ENCODE data around the gene TNNT3.
A peak's percentile ranks its signal among the peaks of the same experiment; 100 is the strongest.

TNNT3 gene

DNA sequence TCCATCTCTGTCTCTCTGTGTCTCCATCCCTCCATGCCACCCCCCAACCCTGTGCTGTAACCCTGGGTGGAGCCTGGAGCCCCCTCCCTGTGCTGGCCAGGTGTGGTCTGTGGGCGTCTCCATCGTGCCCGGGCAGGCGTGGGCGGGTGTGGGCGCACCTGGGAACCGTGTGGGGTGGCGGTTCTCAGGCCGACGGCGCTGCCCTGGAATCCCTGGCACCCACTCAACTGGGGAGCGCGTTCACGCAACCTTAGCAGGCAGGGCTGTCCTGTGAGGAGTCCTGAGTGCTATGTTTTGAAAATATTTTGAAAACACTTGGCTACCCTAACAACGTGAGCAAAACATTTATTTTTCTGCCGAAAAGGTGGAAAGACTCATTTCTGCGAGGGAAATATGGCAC lies 4.7 kb downstream of the TNNT3 start:
- no peak for DNase-seq

DNA sequence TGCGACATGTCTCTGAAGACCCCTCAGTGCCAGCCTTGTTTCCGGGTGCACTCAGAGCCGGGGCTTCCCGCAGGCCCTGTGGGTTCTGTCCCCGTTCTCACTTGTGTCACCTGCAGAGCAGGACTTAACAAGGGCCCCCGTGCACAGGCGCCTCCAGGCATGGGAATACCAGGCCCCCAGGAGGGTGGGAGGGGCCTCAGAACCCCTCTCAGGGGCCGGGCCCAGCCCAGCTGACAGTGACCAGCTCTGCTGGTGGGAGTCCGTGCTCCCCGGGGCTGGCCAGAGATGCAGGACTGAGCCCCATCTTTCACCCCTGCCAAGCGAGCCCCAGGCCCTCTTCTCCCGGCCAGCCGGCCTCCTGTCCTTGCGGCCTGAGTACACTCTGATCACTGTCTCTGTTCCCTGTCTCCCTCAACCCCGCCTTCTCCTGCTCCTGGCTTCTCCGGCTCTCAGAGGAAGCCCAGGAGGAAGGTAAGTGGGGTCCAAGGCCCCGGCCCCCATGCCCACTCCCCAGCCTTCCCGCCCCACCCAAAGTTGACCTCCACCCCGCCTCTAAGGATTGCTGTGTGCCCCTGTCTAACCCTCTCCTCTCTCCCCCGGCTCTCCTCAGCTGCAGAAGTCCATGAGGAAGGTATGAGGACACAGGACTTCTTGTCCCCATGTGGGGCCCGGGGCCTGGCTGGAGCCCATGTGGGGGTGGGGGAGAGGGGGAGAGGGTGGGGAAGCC lies 5.3 kb downstream of the TNNT3 start:
- DNase-seq, result no peak

DNA sequence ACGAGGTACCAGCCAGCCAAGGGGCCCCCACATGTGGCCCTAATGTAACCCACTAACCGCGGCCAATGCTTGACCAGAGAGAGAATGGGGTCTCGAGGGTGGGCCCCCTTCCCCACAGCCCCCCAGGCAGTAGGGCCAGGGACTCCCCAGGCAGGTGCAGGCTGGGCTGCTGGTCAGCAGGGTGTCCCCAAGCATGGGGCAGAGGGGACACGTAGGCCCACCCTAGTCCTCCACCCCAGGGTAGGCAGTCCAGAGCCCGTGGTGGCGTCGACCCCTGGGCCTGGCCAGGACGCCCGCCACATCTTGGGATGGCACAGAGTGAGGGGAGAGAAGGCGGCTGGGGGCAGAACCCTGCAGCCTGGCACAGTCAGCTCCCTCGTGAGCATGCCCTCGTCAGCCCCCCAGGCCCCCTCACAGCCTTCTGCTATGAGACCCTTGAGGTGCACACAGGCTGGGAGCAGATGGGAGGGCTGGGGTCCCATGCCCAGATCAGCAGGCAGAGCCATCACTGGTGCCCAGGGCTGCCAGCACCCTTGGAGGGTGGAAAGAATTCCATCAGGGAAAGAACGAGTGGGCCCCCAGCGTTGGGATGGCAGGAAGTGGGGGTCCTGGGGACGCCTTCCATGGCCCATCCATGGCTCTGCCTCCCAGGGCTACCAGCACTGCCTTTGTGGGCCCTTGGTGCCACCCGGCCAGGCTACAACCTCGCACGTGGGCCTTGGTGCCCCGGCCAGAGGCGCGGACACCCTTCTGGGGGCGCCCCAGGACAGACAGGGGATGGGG lies 6.1 kb downstream of the TNNT3 start:
- no peak for DNase-seq

DNA sequence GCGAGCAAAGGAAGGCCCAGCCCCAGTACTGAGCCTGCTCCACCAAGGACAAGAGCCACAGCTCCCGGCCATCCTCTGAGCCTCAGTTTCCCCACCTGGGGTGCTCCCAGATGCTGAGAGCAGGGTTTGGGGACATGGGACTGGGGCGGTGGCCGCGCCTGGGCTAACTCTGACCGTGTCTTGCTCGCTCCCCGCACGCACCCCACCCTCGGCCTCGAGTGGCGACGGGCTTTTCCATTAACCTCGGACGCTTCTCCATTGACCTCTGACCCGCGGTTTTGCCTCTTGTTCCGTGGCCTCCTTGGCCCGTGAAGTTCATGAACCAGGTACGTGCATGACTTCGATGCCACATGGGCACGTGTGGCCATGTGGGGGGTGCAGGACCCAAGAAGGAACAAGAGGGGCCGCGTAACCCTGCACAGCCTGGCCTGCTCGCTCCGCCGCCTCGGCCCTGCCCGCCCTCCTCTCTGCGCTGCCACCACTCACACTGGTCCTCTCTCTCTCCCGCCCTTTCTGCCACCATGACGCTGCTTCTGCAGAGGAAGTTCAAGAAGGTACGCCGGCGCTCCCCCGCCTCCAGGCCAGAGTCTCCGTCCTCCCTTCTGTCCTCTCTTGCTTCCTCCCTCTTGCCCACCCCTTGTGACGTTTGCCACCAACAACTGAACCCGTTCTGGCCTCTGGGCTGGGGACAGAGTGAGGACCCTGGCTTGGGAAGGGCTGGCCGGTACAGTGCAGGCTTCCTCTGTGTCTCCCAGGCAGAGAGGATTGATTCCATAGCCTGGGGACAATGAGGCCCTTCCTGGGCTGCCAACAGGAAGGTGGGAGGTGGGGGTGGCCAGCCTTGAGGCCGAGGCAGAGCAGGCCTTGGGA lies 6.9 kb downstream of the TNNT3 start:
- no peak for DNase-seq

DNA sequence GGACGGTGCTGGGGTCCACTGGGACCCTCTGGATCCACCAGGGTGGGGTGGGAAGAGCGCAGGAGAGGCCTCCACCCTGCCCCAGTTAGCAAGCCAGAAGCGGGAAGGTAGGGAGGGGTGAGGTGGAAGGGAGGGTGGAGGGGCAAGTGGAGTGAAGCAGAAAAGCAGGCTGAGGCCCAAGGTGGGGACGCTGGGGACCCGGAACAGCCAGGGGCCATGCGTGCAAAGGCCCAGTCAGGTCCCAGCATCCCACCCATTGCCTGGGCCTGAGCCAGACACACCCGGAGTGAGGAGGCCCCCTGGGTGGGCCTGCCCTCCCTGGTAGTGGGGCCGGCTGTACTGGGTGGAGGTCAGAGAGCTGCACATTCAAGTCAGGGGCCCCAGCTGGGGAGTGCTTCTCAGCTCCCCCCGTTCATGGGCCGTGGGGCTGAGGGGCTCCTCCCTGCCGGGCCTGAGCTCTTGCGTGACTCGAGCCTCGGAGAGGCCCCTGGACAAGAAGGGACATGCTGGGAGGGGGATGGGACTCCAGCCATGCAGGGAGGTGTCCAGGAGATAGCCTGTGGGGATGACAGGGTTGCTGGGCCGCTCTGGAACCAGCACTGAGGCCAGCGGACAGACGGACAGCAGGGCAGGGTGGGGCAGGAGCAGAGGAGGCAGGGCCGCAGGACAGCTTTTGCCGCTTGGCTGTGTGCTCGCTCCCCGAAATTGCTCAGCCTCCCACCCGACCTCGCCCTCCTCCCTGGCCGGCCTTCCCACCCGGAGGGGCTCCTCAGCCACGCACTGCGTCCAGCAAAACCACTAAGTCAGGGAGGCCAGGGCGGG lies 7.7 kb downstream of the TNNT3 start:
- no peak for DNase-seq

DNA sequence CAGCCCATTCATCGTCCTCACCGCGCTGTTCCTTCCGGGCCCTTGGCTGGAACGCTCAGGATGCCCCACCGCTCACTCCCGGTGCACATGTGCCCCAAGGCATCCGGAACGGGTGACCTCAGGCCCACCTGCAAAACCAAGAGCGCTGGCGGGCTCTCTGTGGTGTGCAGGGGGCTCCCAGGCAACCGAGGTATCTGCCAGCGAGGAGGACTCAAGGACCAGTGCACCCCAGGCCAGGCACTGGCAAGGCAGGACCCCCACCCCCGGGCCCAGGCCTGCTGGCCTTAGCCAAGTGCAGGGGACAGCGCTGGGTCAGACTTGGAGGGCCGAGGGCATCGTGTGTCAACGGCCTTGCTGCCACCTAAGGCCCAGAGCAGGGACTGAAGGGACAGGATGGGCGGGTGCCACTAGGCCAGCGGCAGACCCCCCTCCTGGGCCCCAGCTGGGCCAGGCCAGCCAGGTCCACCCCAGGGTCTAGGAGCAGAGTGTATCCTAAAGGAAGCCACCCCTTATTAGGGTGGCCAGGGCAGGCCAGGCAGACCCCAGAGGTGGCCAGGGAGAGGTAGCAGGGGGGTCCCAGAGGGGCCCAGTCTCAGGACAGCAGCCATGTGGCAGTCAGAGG lies 8.5 kb downstream of the TNNT3 start:
- DNase-seq, result no peak

DNA sequence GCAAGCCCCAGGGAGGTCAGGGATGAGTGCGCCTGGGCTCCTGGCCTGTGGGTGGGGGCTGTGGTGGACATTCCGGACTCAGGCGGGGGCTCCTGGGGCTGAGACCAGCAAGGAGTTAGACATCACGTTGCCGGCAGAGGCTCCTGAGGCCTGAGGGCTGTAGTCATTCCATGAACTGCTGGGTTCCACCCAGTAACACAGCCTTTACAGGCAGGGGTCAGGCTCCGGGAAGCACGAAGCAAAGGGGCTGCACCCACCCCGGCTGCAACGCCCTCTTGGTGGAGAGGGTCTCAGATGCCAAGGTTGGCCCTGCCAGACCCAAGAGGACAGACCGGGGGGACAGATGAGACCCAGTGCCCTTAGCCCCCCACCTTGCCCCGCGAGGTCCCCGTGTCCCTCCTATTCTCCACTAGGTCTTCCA lies 9.0 kb downstream of the TNNT3 start:
- no peak for DNase-seq

DNA sequence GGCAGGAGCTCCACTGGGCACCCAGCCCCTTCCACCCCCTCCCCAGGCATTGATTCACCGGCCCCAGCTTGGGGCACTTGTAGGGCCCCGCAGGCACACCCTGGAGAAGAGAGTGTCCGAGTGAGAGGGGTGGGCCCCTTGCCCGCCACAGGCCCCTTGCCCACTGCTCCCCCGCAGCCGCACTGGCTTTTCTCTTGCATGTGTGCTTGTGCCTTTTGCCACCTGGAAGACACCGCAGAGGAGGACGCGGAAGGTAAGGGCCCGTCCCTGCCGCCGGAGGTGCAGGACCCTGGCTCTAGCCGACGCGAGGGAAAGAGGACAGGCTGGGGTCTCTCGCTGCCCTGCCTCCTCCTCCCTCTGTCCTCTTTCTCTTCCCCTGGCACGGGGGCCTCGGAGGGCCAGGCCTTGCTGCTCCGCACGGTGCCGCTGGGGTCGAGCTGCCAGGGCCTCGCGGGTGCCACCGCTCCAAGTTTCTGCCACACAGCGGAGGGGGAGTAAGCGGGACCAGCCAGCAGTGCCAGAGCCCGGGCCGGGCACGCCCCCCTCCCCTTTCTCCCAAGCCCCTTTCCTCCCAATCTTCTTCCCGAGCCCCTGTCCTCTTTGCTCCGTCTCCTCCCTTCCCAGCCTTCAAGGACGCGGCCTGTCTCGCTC lies 9.5 kb downstream of the TNNT3 start:
- DNase-seq, result no peak

DNA sequence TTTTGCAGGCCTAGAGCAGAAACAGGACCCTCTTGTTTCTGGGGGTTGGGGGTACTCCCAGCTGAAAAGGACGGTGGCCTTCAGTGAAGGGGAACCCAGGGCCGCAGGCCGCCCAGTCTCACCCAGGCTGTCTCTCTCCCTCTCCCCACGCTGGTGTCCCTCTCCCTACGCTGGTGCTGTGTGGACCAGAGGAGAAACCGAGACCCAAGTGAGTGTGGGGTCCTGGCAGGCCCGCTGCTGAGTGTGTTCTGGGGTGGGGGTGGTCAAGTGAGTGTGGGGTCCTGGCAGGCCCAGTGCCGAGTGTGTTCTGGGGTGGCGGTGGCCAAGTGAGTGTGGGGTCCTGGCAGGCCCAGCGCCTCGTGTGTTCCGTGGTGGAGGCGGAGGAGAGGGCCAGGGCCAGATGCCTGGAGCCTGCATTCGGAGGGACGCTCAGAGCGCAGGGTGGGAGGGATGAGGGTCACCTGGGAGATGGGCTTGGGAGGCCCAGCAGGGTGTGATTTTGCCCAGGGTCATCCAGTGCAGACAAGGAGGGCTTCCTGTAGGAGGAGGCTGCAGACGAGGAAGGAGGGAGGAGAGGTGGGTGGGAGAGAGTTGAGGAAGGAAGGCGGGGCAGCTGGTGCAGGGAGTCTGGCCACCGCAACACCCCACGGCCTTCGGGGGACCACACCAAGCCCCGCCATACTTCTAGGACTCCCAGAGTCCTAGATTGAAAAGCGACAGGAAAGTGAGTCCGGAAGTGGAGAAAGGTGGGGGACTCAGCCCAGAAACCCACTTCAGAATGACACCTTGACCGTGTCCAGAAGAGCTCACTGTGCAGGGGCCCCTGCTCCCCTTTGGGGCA lies 10.3 kb downstream of the TNNT3 start:
- no peak for DNase-seq

DNA sequence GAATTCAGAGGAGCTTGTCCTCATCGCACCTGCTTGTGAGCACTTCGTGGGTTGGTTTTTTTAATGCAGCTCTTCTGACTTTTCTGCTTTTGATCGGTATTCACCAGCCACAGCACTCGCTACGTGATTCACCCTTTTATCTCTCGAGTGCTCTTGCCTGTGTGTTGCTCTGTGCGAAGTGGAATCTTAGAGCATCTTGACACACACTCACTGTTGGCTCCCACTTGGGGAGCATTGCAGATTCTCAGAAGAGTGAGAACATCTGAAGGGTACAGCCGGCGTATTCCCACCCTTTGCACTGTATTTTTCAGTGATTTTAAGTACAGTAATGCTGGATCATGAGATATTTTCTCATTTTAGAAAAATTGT lies 10.9 kb downstream of the TNNT3 start:
- no peak for DNase-seq

DNA sequence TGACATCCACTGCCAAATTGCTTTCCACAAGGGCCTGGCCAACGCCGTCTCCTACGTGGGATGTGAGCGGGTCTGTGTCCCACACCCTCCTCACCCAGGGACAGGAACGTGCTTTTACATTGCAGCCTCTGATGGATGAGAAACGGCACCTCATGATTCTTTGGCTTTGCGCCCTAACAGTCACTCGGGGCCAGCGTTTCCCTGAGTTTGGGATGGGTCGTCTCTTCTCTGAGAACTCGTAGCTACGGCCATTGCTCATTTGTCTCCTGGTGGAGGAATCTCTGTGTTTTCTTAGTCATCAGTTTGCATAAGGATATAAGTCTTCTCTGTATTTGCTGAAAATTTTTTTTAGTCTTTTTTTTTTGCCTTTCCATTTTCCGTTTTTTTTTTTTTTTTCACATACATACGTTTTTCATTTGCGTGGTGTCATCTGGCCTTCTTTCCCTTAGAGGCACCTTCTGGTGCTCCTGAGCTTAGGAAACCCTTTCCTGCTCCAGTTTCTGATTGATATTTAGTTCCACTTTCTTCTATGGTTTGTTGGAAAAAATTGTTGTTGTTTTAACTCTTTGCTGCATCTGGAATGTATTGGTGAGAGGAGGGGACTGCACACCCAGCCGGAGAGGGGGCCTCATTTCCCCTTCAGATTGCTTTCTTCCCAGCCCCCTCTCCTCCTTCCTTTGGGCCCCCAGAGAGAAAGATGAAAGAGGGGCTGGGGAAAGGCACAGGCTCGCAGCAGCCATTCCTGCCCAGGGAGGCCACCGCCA lies 12.0 kb downstream of the TNNT3 start:
- no peak for DNase-seq

DNA sequence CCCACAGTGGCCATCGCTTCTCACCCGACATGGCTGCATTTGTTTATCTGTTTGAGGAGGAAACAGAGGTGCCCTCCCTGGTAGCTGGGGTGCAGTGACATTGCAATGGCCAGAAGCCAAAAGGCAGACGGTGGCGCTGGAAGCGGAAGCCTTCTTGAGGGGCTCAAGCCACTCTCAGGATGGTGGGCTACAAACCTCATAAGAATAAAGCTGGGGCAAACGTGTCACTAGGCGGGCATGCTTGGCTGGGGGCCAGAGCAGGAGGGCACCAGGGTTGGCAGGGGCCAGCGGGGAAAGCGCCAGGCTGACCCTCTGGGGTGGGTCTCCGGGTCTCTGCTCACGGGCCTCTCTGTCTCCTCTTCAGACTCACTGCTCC lies 12.6 kb downstream of the TNNT3 start:
- no peak for DNase-seq

DNA sequence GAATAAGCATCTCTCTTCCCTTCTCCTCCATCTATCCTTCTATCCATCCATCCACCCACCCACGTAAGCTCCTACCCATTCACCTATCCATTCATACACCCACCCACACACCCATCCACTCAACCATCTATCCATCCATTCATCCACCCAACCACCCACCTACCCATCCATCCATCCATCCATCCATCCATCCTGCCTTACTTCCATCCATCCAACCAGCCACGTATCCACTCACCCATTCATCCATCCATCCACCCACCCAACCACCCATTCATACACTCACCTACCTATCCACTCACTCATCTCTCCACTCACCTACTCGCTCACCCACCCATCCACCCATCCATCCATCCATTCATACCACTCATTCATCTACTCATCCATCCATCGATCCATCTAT lies 13.2 kb downstream of the TNNT3 start:
- DNase-seq, result no peak

DNA sequence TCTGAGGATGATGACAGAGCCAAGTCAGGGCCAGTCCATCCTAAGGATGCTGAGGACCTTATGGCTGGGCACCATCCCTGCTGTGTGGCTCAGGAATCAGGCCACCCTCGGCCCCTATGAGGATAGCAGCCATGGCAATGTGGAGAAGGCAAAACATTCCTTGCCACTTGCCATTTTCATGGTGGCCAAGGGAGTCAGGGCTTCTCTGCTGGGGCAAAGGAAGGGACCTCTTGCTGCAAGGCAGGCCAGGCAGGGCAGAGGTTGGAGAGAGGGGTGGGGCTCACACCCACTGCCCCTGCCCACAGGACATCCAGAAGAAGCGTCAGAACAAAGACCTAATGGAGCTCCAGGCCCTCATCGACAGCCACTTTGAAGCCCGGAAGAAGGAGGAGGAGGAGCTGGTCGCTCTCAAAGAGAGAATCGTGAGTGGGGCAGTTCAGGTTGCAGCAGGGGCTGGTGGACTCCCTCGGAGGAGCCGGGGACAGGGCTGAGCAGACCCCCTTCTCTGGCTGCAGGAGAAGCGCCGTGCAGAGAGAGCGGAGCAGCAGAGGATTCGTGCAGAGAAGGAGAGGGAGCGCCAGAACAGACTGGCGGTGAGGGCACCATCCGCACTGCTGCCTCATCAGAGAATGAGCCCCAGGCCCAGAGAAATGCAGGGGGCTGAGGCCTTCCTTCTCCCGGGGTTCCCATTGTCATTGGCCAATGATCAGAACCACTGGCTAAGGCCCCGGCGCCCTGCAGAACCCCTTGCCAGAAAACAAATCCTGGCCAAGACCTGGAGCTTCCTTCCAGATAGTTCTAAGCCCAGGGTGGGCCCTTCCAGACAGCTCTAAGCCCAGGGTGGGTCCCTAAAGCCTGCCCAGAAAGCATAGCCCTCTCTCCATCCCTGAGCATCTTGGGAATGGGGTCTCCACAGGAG lies 14.2 kb downstream of the TNNT3 start:
- DNase-seq, result no peak

DNA sequence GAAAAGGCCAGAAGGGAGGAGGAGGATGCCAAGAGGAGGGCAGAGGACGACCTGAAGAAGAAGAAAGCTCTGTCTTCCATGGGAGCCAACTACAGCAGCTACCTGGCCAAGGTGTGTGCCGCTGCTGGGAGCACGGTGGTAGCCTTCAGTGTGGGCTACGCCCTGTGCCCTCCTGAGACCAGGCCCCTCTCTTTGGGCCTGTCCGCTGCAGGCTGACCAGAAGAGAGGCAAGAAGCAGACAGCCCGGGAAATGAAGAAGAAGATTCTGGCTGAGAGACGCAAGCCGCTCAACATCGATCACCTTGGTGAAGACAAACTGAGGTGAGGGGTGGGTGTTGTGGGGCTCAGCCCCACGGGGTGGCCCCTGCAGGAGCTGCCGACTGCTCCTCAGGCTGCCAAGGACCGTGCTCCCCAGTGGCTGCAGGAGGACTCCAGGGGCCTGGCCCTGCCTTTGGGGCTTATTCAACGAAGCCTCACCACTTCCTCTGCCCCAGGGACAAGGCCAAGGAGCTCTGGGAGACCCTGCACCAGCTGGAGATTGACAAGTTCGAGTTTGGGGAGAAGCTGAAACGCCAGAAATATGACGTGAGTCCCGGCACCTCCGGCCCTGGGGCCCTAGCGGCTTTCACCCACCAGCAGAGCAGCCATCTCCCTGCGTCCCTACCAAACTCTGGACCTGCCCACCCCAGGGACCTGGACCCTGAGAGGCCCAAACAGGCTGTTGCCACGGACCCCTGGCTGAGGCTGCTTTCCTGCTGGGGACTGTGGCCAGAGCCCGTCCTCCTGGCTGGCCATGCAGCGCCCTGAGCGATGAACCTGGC lies 15.0 kb downstream of the TNNT3 start:
- no peak for DNase-seq

DNA sequence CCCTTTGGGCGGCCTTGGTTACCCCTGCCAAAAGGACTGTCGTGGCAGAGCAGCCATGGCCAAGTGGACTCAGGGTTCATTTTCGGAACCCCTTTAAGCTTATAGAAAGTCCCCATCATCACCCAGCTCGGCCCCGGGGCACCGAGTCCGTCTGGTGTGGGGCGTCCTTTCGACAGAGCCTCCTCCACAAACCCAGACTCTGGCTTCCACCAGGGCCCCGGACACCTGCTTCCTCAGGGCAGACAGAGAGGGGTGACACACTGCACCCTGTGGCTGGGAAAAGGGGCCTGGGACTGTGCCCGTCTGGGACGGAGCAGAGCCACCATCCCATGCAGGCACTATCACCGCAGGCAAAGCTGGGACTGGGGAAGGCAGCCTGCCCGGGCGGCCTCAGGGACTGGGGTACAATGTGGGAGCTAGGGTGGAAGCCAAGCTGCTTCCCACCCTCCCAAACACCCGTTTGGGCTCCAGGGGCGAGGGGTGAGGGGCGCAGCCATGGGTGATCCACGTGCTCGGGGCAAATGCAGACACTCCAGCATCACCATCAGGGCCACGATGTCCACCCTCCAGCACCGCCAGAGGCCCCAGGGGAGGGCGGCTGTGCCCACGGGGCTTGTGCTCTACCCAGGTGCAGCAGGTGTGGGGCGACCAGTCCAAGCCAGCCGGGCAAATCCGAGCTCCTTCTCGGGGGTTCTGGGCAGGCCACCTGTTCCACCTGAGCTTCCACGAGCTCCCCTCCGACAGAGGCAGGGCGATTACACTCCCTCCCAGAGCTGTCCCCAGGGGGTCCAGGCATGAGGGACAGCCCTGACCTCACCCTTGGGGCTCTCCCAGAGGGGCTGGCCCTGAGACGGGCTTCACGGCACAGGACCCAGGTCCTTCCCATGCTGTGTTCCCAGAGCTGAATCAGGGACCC lies 15.9 kb downstream of the TNNT3 start:
- peak; percentile 1 for DNase-seq

All from stimulated activated CD4-positive, alpha-beta T cell treated with anti-CD3 and anti-CD28 coated beads, Interleukin-1b, Interleukin-23, amount 100 ng/mL, for 48 hours (primary cell).